MM.1S (cell line): ENCODE data around the gene MAGI2.

Experiments
- EZH2 ChIP-seq: fragments of 300-600 bp; sonication (generic); optimal IDR thresholded peaks from 2 replicates; pipeline ENCODE3; 2017; ENCODE audit warnings: low read depth, mild to moderate bottlenecking, antibody characterized with exemption, low read length, mixed read lengths
- EZH2phosphoT487 ChIP-seq: fragments of 300-600 bp; sonication (generic); IDR thresholded peaks from 2 replicates; pipeline ENCODE4 v1.6.1; 2018; ENCODE audit warnings: antibody characterized with exemption, low read length
- TF ChIP-seq, protein P1 (sequence below): fragments of 300-600 bp; sonication (generic); IDR thresholded peaks from 2 replicates; pipeline ENCODE4 v1.5.1; 2016; ENCODE audit warnings: antibody characterized with exemption, low read length, mixed read lengths

DNA sequence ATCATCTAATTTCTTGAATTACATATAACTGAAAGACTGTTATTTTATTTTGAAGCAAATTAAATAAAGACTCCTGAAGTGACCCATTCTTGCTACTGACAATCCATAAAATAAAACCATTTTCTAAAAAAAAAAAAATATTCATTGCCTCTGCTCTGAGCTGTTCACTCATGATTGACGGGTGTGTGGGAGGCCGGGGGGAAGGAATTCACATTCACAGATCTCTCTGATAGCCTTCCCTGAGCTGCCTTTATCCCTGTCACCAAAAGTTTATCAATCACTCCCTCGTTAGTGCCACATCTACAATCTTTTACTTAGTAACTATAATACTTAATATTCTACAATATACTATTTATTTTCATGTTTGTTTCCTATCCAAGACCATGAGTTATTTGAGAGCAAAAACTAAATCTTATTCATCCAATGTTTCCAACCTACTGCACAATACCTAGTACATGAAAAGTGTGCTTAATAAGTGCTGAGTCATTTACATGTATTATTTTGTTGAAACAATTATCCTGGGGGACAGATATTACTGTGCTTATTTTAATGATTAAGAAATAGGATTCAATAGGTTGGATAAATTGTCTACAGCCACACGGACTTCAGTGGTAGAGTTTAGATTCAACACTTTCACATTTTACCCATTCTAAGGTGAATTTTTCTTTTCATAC lies 1036.2 kb downstream of the MAGI2 start:
- TF ChIP-seq EZH2 = no peak
- TF ChIP-seq, protein P1, sequence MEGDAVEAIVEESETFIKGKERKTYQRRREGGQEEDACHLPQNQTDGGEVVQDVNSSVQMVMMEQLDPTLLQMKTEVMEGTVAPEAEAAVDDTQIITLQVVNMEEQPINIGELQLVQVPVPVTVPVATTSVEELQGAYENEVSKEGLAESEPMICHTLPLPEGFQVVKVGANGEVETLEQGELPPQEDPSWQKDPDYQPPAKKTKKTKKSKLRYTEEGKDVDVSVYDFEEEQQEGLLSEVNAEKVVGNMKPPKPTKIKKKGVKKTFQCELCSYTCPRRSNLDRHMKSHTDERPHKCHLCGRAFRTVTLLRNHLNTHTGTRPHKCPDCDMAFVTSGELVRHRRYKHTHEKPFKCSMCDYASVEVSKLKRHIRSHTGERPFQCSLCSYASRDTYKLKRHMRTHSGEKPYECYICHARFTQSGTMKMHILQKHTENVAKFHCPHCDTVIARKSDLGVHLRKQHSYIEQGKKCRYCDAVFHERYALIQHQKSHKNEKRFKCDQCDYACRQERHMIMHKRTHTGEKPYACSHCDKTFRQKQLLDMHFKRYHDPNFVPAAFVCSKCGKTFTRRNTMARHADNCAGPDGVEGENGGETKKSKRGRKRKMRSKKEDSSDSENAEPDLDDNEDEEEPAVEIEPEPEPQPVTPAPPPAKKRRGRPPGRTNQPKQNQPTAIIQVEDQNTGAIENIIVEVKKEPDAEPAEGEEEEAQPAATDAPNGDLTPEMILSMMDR = no peak
- no peak for TF ChIP-seq EZH2phosphoT487
